Measurements from ENCODE around the gene ATXN10.
A peak's percentile ranks its signal among the peaks of the same experiment; 100 is the strongest.

Gene ATXN10

GRCh38 chr22:45763236-45763624 is 91.6 kb downstream of the ATXN10 start:
- TF ChIP-seq MYC (IDR thresholded peaks at IDR 0.05; ENCODE audit: low read depth, low read length) (no peak), CTCF (IDR thresholded peaks at IDR 0.05; ENCODE audit: low read depth, low read length) (no peak), POLR2A (IDR thresholded peaks at IDR 0.05; ENCODE audit: extremely low read depth, insufficient read length) (no peak), MAX (IDR thresholded peaks at IDR 0.05; ENCODE audit: low read depth, low read length) (no peak)
- H3K4me3 ChIP-seq (ENCODE audit: low read depth, low read length), result no peak overlapping the region

GRCh38 chr22:45768490-45768889 is 96.9 kb downstream of the ATXN10 start:
- DNase-seq (ENCODE audit: low read depth), result no peak
- H3K4me3 ChIP-seq (ENCODE audit: low read depth, low read length), result no peak overlapping the region
- no peak for TF ChIP-seq POLR2A (IDR thresholded peaks at IDR 0.05; ENCODE audit: extremely low read depth, insufficient read length)
- no peak for TF ChIP-seq MAX (IDR thresholded peaks at IDR 0.05; ENCODE audit: low read depth, low read length)
- TF ChIP-seq MYC (IDR thresholded peaks at IDR 0.05; ENCODE audit: low read depth, low read length), result no peak

More at GRCh38 chr22:45763236-45763624, 91.6 kb downstream of the ATXN10 start:
- peak; percentile 75 for DNase-seq (ENCODE audit: low read depth)

- no peak overlapping the region for H3K4me3 ChIP-seq (ENCODE audit: low read depth, low read length)
- no peak for TF ChIP-seq MAX (IDR thresholded peaks at IDR 0.05; ENCODE audit: low read depth, low read length)
- no peak for TF ChIP-seq MYC (IDR thresholded peaks at IDR 0.05; ENCODE audit: low read depth, low read length)
- no peak for TF ChIP-seq POLR2A (IDR thresholded peaks at IDR 0.05; ENCODE audit: extremely low read depth, insufficient read length)
- no peak for TF ChIP-seq CTCF (IDR thresholded peaks at IDR 0.05; ENCODE audit: low read depth, low read length)
These were observed 98.1 kb downstream of the ATXN10 start for GRCh38 chr22:45769569-45770210.

GRCh38 chr22:45770506-45770905 is 98.9 kb downstream of the ATXN10 start:
- TF ChIP-seq MAX (IDR thresholded peaks at IDR 0.05; ENCODE audit: low read depth, low read length), result no peak
- TF ChIP-seq CTCF (IDR thresholded peaks at IDR 0.05; ENCODE audit: low read depth, low read length), result no peak
- no peak for TF ChIP-seq POLR2A (IDR thresholded peaks at IDR 0.05; ENCODE audit: extremely low read depth, insufficient read length)
- no peak for TF ChIP-seq MYC (IDR thresholded peaks at IDR 0.05; ENCODE audit: low read depth, low read length)
- no peak overlapping the region for H3K4me3 ChIP-seq (ENCODE audit: low read depth, low read length)
- DNase-seq (ENCODE audit: low read depth), result no peak

More at GRCh38 chr22:45769569-45770210, 98.1 kb downstream of the ATXN10 start:
- no peak for DNase-seq (ENCODE audit: low read depth)

- no peak overlapping the region for H3K4me3 ChIP-seq (ENCODE audit: low read depth, low read length)
- TF ChIP-seq MYC (IDR thresholded peaks at IDR 0.05; ENCODE audit: low read depth, low read length), result no peak
- TF ChIP-seq POLR2A (IDR thresholded peaks at IDR 0.05; ENCODE audit: extremely low read depth, insufficient read length), result no peak
- TF ChIP-seq CTCF (IDR thresholded peaks at IDR 0.05; ENCODE audit: low read depth, low read length), result no peak
- TF ChIP-seq MAX (IDR thresholded peaks at IDR 0.05; ENCODE audit: low read depth, low read length), result no peak
- DNase-seq (ENCODE audit: low read depth), result no peak
These were observed 99.4 kb downstream of the ATXN10 start for GRCh38 chr22:45771057-45771456.

GRCh38 chr22:45771711-45772110 is 100.1 kb downstream of the ATXN10 start:
- H3K4me3 ChIP-seq (ENCODE audit: low read depth, low read length), result no peak overlapping the region
- no peak for TF ChIP-seq MAX (IDR thresholded peaks at IDR 0.05; ENCODE audit: low read depth, low read length)
- TF ChIP-seq MYC (IDR thresholded peaks at IDR 0.05; ENCODE audit: low read depth, low read length), result no peak
- TF ChIP-seq POLR2A (IDR thresholded peaks at IDR 0.05; ENCODE audit: extremely low read depth, insufficient read length), result no peak
- TF ChIP-seq CTCF (IDR thresholded peaks at IDR 0.05; ENCODE audit: low read depth, low read length), result no peak
- DNase-seq (ENCODE audit: low read depth), result no peak

Data from NB4 (cell line).